NCI-H82 (cell line): ENCODE data around the gene FKBP4.
"Not testable (repeated sequence)": the region's sequence is repeated elsewhere in the genome, so short reads cannot be mapped to it uniquely, and the experiment has no call there.

Source experiments
- DNase-seq: peaks from one replicate; lab custom pipeline; 2025; lab: John Stamatoyannopoulos, UW

FKBP4 gene

GRCh38 chr12:2794736-2795289, at the start of gene FKBP4:
FKBP4 (plus strand) TSS chr12:2794970; CDS start chr12:2795140, 170 bp downstream.
- DNase-seq, result peak; percentile 92

GRCh38 chr12:2745655-2746054, 49.1 kb upstream of the FKBP4 start:
- no peak for DNase-seq

- DNase-seq, result no peak
Measured at GRCh38 chr12:2749580-2749979, 45.2 kb upstream of the FKBP4 start.

GRCh38 chr12:2750185-2750584, 44.6 kb upstream of the FKBP4 start:
- DNase-seq, result no peak

GRCh38 chr12:2751230-2751629, 43.5 kb upstream of the FKBP4 start:
- no peak for DNase-seq

- peak; percentile 44 for DNase-seq
Measured at GRCh38 chr12:2751686-2752085, 43.1 kb upstream of the FKBP4 start.

- peak; percentile 27 for DNase-seq
Measured at GRCh38 chr12:2752676-2753371, 41.9 kb upstream of the FKBP4 start.

- no peak for DNase-seq
Measured at GRCh38 chr12:2753536-2753935, 41.2 kb upstream of the FKBP4 start.

- DNase-seq, result no peak
Measured at GRCh38 chr12:2754208-2754607, 40.6 kb upstream of the FKBP4 start.

GRCh38 chr12:2756756-2757155, 38.0 kb upstream of the FKBP4 start:
- peak; percentile 14 for DNase-seq

- DNase-seq, result no peak
Measured at GRCh38 chr12:2759733-2760132, 35.0 kb upstream of the FKBP4 start.

GRCh38 chr12:2764398-2764797, 30.4 kb upstream of the FKBP4 start:
- no peak for DNase-seq

- no peak for DNase-seq
Measured at GRCh38 chr12:2765052-2765451, 29.7 kb upstream of the FKBP4 start.

GRCh38 chr12:2765608-2766007, 29.2 kb upstream of the FKBP4 start:
- no peak for DNase-seq

GRCh38 chr12:2768224-2768961, 26.4 kb upstream of the FKBP4 start:
- no peak for DNase-seq

GRCh38 chr12:2769866-2770533, 24.8 kb upstream of the FKBP4 start:
- DNase-seq, result no peak

- not testable (repeated sequence) for DNase-seq
Measured at GRCh38 chr12:2770544-2770943, 24.2 kb upstream of the FKBP4 start.

GRCh38 chr12:2772370-2772769, 22.4 kb upstream of the FKBP4 start:
- no peak for DNase-seq

- no peak for DNase-seq
Measured at GRCh38 chr12:2773199-2773875, 21.4 kb upstream of the FKBP4 start.

GRCh38 chr12:2775431-2775830, 19.3 kb upstream of the FKBP4 start:
- no peak for DNase-seq

- no peak for DNase-seq
Measured at GRCh38 chr12:2776129-2776806, 18.5 kb upstream of the FKBP4 start.

- DNase-seq, result peak; percentile 72
Measured at GRCh38 chr12:2779281-2779680, 15.5 kb upstream of the FKBP4 start.
